HG02884 (cell line): ENCODE measurements around the gene PSMC3IP.
"Not testable (repeated sequence)": the region's sequence is repeated elsewhere in the genome, so short reads cannot be mapped to it uniquely, and the experiment has no call there.

Source experiments
- ATAC-seq: cut with Tn5 transposase; IDR thresholded peaks from one replicate; pipeline ENCODE4 v1.9.1; 2021; ENCODE audit warnings: mild to moderate bottlenecking, moderate library complexity; ENCODE audit not compliant: unreplicated experiment

PSMC3IP gene

DNA sequence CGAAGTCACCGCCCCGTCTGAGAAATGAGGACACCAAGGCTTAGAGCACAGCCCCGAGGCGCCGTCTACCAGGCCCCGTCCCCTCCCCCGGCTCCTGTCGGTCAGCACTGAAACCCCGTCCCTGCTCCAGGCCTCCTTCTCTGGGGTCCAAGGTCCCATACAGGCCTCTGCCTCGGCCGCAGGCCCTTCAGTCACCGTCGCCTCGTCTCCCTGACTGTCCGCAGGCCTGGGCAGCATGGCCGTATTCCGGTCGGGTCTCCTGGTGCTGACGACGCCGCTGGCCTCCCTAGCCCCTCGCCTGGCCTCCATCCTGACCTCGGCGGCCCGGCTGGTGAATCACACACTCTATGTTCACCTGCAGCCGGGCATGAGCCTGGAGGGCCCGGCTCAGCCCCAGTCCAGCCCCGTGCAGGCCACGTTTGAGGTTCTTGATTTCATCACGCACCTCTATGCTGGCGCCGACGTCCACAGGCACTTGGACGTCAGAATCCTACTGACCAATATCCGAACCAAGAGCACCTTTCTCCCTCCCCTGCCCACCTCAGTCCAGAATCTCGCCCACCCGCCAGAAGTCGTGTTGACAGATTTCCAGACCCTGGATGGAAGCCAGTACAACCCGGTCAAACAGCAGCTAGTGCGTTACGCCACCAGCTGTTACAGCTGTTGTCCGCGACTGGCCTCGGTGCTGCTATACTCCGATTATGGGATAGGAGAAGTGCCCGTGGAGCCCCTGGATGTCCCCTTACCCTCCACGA is 15.0 kb downstream of the PSMC3IP start:
- ATAC-seq: no peak

DNA sequence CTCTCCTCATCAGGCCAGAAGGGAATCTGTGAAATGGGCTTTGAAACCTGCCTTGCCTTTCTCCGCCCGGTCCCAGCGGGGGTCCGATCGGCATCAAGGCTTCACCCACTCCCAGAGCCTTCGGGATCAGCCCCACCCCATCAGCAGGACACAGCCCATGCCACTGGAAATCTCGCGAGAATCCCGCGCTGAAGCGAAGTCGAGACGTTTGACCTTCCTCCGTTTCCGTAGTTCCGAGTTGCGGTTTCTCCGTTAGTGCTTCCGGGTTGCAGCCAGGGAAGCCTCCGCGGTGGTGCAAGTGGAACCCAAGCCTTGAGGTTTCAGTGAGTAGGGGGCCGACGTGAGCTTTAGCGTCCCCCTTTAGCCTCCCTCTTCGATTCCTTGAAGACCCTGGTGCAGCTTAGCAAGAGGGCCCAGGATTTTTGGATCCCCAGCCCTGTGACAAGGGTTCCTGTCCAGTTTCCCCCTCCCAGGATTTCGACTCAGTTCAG is 15.6 kb downstream of the PSMC3IP start, which contains the start of gene COASY:
Gene COASY (plus strand): TSS at position 252 of the 491 bp plus-strand sequence. CDS start 475 bp downstream, outside the sequence.
- ATAC-seq: no peak

DNA sequence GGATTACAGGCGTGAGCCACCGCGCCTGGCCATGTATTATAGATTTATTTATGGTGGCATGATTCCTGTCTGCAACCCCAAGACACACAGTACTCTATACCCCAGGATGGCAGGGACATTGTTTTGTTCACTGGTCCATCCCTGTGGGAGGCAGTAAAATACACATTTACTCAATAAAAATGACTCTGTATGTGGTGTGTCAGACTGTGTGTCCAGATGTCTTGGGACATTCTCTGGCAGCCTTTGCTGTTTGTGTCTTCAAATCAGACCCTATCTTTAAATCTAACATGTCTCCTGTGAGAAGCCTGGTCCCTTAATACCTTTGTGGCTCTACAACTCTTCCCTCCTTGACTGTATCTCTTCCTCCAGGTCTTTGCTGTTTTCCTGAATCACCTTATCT is 17.3 kb downstream of the PSMC3IP start:
- no peak for ATAC-seq

DNA sequence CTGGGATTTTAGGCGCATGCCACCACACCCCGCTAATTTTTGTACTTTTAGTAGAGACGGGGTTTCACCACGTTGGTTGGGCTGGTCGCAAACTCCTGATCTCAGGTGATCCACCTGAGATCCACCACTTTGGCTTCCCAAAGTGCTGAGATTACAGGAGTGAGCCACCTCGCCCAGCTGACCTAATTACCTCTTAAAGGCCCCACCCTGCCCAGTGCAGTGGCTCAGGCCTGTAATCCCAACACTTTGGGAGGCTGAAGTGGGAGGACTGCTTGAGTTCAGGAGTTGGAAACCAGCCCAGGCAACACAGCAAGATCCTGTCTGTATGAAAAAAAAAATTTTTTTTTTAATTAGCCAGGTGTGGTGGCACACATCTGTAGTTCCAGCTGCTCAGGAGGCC is 18.5 kb downstream of the PSMC3IP start:
- no peak for ATAC-seq

DNA sequence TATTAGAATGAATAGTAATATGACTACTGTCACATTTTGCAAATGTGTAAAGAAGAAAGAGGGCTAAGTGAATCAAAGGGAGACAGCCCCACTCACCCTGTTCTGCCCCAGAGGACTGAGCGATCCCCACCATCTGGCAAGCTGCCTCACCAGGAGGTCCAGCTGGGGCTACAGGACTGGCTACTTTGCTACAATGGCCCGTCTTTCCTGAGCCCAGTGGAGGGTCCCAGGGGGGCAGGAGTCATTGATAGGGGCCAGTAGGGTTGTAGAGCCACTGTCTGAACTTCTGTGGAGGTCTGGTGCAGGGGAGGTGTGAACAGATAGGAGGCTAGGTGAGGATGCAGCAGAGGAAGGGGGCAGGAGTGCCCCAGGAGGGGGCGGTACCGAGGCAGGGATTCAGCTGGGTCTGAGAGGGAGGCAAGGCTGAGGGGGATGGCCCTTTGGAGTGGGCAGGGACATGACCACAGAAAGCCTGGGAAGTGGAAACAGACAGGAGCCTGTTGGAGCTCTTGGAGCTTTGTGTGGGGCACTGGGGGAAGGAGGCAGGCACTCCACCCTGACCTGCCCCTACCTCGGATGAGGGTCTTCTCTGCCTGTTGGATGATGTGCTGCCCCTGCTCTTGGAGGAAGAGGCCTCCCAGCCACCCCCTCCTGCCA is 21.4 kb downstream of the PSMC3IP start:
- ATAC-seq: not testable (repeated sequence)

DNA sequence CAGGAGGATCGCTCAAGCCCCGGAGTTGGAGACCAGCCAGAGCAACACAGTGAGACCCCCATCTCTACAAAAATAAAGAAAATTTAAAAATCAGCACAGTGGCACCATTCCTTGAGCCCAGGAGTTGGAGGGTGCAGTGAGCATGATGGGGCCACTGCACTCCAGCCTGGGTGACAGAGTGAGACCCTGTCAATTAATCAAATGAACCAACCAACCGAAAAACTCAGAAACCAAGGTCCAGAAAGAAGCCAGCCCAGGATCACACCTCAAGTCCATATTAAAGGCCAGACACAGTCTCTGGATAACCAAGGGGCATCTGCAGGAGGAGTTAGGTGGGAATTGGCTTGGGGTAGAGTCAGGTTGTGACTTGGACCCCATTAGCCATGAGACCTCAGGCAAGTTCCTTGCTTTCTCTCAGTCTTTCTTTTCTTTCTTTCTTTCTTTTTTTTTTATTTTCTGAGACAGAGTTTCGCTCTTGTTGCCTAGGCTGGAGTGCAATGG is 22.4 kb downstream of the PSMC3IP start:
- no peak for ATAC-seq

DNA sequence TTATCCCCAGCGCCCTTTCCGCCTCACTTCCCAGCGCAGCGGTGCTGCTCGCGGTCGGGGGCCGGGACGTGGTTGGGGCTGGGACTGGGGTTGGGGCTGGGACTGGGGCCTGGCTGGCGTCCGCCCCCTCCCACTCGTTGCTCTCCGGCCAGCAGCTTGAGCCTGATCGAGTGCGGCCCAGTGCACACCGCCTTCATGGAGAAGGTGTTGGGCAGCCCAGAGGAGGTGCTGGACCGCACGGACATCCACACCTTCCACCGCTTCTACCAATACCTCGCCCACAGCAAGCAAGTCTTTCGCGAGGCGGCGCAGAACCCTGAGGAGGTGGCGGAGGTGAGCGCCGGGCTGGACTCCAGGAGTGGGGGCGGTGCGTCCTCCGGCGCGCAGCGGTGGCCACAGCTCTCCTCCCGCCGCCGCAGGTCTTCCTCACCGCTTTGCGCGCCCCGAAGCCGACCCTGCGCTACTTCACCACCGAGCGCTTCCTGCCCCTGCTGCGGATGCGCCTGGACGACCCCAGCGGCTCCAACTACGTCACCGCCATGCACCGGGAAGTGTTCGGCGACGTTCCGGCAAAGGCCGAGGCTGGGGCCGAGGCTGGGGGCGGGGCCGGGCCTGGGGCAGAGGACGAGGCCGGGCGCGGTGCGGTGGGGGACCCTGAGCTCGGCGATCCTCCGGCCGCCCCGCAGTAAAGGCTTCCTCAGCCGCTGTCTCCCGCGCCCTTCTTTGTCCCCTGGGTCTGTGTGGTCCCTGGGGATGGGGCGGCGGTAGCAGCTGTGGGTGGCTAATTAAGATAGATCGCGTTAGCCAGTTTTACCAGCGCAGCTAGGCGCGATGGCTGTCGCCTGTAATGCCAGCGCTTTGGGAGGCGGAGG is 23.0 kb downstream of the PSMC3IP start:
- peak; percentile 70 for ATAC-seq

DNA sequence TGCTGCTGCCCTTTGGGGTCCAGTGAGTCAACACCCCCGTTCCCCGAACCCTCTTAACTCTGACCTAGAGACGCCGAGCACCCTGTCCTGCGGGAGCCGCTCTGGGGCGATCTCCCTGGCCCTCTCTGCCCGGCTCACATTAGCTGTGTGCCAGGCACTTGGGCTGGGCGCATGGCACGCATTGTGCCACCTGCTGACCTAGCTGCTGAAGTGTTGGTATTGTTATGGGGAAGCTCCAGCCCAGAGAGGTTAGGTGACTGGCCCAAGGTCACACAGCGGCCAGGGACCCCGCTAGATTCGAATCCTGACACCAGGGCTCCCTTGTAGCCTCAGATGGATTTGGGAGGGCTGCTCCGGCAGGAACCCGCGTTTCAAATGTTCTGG is 23.7 kb downstream of the PSMC3IP start:
- ATAC-seq: no peak

DNA sequence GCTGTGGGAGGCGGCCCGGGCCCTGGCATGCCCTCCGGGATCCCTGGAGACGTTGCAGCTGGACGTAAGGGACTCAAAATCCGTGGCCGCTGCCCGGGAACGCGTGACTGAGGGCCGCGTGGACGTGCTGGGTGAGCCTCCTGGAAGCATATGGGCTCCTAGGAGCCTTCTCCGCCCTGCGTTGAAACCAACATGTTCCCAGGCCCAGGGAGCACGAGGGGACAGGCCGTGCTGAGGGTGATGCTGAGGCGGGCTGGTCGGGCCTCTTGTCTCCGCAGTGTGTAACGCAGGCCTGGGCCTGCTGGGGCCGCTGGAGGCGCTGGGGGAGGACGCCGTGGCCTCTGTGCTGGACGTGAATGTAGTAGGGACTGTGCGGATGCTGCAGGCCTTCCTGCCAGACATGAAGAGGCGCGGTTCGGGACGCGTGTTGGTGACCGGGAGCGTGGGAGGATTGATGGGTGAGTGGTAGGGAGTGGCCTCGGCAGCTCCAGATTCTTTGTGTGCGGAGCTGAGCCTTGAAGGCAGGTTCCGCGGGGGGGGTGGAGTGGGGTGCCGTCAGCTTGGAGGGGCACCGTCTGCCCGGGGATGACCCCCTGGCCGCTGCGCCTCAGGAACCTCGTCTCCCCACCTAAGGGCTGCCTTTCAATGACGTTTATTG is 24.2 kb downstream of the PSMC3IP start:
- ATAC-seq: no peak

DNA sequence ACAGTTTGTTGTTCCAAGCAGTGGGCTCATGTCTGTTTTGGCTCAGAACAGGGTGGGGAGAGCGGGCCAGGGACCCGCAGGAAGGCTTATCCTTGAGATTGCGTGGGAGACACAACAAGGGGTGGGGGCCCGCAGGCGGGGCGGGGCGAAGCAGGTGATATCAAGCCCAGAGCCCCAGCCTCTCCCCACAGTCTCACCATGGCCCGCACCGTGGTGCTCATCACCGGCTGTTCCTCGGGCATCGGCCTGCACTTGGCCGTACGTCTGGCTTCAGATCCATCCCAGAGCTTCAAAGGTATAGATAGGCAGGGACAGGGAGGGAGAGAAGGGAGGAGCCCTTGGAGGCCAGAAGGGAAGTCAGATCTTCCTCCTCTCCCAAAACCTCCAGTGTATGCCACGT is 24.8 kb downstream of the PSMC3IP start, which contains the start of gene HSD17B1:
Gene HSD17B1 (plus strand): TSS at position 188 of the 400 bp plus-strand sequence. CDS start 11 bp downstream, at position 199.
- not testable (repeated sequence) for ATAC-seq

DNA sequence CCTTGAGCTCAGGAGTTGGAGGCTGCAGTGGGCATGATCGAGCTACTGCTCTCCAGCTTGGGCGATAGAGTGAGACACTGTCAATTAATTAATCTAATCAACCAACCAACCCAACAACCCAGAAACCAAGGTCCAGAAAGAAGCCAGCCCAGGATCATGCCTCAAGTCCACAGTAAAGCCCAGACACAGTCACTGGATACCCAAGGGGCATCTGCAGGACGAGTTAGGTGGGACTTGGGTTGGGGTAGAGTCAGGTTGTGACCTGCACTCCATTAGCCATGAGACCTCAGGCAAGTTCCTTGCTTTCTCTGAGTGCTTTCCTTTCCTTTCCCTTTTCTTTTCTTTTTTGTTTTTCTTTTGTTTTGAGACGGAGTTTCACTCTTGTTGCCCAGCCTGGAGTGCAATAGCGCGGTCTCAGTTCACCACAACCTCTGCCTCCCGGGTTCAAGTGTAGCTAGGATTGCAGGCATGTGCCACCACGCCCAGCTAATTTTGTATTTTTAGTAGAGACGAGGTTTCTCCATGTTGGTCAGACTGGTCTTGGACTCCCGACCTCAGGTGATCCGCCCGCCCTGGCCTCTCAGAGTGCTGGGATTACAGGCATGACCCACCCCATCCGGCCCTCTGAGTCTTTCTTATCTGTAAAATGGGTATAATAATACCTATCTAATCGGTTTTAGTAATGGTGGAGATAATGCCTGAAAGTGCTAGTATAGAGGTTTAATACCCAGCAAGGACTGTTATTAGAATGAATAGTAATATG is 28.4 kb downstream of the PSMC3IP start:
- ATAC-seq: no peak

DNA sequence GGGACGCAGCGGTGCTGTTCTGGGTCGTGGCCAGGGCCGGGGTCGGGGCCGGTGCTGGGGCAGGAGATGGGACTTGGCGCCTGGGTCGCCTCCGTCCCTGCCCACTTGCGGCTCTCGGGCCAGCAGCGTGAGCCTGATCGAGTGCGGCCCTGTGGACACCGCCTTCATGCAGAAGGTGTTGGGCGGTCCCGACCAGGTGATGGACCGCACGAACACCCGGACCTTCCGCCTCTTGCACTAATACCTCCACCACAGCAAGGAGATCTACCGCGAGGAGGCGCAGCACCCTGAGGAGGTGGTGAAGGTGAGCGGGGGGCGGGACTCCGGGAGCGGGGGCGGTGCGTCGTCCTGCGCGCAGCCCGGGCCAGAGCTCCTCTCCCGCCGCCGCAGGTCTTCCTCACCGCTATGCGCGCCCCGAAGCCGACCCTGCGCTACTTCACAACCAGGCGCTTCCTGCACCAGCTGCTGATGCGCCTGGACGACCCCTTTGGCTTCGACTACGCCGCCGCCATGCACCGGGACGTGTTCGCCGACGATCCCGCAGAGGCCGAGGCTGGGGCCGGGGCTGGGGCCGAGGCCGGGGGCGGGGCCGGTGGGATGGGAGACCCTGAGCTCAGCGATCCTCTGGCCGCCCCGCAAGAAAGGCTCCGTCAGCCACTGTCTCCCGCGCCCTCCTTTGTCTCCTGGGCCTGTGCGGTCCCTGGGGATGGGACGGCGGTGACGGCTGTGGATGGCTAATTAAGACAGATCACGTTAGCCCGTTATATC is 29.3 kb downstream of the PSMC3IP start:
- ATAC-seq: no peak

DNA sequence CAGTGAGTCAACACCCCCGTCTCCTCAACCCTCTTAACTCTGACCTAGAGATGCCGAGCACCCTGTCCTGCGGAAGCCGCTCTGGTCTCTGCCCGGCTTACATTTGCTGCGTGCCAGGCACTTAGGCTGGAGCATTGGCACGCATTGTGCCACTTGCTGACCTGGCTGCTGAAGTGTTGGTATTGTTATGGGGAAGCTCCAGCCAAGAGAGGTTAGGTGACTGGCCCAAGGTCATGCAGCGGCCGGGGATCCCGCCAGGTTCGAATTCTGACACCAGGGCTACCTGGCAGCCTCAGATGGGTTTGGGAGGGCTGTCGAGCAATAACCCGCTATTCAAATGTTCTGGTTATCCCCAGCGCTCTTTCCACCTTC is 29.8 kb downstream of the PSMC3IP start:
- ATAC-seq: no peak

DNA sequence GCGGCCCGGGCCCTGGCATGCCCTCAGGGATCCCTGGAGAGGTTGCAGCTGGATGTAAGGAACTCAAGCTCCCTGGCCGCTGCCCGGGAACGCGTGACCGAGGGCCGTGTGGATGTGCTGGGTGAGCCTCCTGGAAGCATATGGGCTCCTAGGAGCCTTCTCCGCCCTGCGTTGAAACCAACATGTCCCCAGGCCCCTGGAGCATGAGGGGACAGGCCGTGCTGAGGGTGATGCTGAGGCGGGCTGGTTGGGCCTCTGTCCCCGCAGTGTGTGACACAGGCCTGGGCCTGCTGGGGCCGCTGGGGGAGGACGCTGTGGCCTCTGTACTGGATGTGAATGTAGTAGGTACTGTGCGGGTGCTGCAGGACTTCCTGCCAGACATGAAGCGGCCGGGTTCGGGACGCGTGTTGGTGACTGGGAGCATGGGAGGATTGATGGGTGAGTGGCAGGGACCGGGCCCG is 30.5 kb downstream of the PSMC3IP start:
- ATAC-seq: no peak

DNA sequence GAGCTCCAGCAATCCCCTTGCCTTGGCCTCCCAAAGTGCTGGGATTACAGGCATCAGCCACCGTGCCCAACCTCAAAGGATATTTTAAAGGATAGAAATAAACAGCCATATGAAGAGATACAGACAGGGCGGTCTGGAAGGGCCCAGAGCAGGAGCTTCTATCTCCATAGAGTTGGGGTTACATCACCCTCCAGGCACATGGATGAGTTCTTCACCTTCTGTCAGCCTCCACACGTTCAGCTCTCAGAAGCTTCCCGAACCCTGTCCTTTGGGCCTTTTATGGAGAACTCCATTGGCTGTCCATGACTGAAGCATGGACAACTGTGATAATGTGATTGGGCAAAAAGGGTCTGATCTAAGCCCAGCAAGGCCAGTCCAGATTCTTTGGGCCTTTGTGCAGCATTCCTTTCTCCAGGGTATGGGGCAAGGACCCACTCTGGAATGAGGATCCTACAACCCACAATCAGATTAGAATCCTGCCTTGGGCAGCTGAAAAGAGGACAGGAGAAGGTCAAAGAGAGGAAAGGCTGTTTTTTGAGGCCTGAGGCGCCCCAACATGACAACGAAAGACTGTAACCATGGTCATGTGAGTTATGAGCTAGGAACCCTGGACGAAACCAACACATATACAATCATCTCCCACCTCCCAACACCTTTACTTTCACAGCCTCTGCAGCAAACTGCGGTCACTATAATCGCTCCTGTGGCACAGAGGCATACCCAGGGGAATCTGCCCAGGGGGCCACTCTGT is 31.6 kb downstream of the PSMC3IP start:
- ATAC-seq: not testable (repeated sequence)

DNA sequence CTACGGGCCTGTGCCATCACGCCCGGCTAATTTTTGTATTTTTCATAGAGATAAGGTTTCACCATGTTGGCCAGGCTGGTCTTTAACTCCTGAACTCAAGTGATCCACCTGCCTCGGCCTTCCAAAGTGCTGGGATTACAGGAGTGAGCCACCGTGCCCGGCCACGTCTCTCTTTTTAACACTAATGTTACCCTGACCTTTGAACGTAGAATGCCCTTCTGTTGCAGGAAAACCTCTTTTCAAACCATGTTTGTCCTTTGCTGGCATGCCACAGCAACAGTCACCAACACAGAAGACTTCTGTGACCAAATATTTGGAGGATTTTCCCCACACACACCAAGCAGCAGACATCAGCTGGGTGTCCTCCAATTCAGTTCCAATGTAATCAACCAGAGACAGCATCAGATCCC is 32.6 kb downstream of the PSMC3IP start:
- no peak for ATAC-seq

DNA sequence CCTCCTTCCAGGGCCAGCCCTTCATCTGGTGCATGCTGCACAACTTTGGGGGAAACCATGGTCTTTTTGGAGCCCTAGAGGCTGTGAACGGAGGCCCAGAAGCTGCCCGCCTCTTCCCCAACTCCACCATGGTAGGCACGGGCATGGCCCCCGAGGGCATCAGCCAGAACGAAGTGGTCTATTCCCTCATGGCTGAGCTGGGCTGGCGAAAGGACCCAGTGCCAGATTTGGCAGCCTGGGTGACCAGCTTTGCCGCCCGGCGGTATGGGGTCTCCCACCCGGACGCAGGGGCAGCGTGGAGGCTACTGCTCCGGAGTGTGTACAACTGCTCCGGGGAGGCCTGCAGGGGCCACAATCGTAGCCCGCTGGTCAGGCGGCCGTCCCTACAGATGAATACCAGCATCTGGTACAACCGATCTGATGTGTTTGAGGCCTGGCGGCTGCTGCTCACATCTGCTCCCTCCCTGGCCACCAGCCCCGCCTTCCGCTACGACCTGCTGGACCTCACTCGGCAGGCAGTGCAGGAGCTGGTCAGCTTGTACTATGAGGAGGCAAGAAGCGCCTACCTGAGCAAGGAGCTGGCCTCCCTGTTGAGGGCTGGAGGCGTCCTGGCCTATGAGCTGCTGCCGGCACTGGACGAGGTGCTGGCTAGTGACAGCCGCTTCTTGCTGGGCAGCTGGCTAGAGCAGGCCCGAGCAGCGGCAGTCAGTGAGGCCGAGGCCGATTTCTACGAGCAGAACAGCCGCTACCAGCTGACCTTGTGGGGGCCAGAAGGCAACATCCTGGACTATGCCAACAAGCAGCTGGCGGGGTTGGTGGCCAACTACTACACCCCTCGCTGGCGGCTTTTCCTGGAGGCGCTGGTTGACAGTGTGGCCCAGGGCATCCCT is 34.1 kb downstream of the PSMC3IP start:
- no peak for ATAC-seq
